Measurements from ENCODE around the gene MUC6. TPM values are rescaled to one million over a fixed set of nuclear protein-coding genes. Genes with fewer than 3 reads are reported as not detected.

Gene MUC6
- total RNA-seq, result 1 to 10 TPM in 1 of 4 donors, under 1 TPM in 1, not detected in 2; 0.43 to 3.5 TPM

GRCh38 chr11:1036303-1036923, at the start of gene MUC6:
MUC6 (minus strand) TSS chr11:1036718; CDS start chr11:1036655, 63 bp downstream.
- H3K36me3 ChIP-seq, result no peaks in the 10 kb centered on the region
- intact Hi-C loops (cut with DNase I; ENCODE audit: low total_unique reads), result no loop called here
- no peak for TF ChIP-seq CTCF (IDR thresholded peaks at IDR 0.05)
- no peak for TF ChIP-seq POLR2A (IDR thresholded peaks at IDR 0.05)
- no peak within 1 kb of the TSS for H3K27ac ChIP-seq
- H3K4me1 ChIP-seq, result no peaks in the 10 kb centered on the region
- no peak for DNase-seq
- peaks cover 0 to under 1% of the 10 kb centered on the region in 2 donors for H3K27me3 ChIP-seq
- no peak within 1 kb of the TSS for H3K4me3 ChIP-seq
- no peaks in the 10 kb centered on the region for H3K9me3 ChIP-seq

- DNase-seq, result no peak
- H3K9me3 ChIP-seq, result no peaks in the 10 kb centered on the region
- TF ChIP-seq POLR2A (IDR thresholded peaks at IDR 0.05) (no peak), CTCF (IDR thresholded peaks at IDR 0.05) (no peak)
- no peaks in the 10 kb centered on the region for H3K4me1 ChIP-seq
- H3K36me3 ChIP-seq, result no peaks in the 10 kb centered on the region
- H3K27me3 ChIP-seq, result no peaks in the 10 kb centered on the region
- intact Hi-C loops (cut with DNase I; ENCODE audit: low total_unique reads), result no loop called here
- H3K27ac ChIP-seq, result no peak overlapping the region
- H3K4me3 ChIP-seq, result no peak overlapping the region
These were observed 49.1 kb upstream of the MUC6 start for GRCh38 chr11:1085440-1086170.

GRCh38 chr11:1084561-1085439, 48.3 kb upstream of the MUC6 start:
- no peaks in the 10 kb centered on the region for H3K9me3 ChIP-seq
- TF ChIP-seq POLR2A (IDR thresholded peaks at IDR 0.05) (no peak), CTCF (IDR thresholded peaks at IDR 0.05) (no peak)
- no peak for DNase-seq
- intact Hi-C loops (cut with DNase I; ENCODE audit: low total_unique reads), result no loop called here
- no peak overlapping the region for H3K4me3 ChIP-seq
- H3K4me1 ChIP-seq, result no peaks in the 10 kb centered on the region
- no peaks in the 10 kb centered on the region for H3K27me3 ChIP-seq
- no peaks in the 10 kb centered on the region for H3K36me3 ChIP-seq
- no peak overlapping the region for H3K27ac ChIP-seq

- Histone ChIP-seq H3K4me1 (no peaks in the 10 kb centered on the region), H3K36me3 (no peaks in the 10 kb centered on the region), H3K9me3 (no peaks in the 10 kb centered on the region), H3K27me3 (no peaks in the 10 kb centered on the region), H3K4me3 (no peak overlapping the region), H3K27ac (no peak overlapping the region)
- intact Hi-C loops (cut with DNase I; ENCODE audit: low total_unique reads), result no loop called here
- no peak for TF ChIP-seq POLR2A (IDR thresholded peaks at IDR 0.05)
- DNase-seq, result no peak
These were observed 47.4 kb upstream of the MUC6 start for GRCh38 chr11:1083621-1084551.

All from uterus (tissue), 4 donors.